ENCODE data around the gene CTNNA2.

DNA sequence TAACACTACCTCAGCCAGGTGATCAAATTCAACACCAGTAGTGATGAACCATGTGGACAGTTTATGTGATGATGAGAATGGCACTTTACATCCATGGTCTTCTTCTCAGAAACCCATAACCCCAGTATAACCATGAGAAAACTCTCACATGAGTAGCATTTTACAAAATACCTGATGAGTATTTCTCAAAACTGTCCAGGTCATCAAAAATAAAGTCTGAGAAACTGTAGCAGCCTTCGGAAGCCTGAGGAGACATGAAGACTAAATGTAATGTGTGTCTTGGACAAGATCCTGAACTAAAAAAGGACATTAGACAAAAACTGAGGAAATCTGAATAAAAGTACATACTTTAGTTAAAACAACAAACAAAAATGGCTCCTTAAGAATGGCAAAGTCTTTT, 108.9 kb downstream of the CTNNA2 start:
- TF ChIP-seq, protein P1, sequence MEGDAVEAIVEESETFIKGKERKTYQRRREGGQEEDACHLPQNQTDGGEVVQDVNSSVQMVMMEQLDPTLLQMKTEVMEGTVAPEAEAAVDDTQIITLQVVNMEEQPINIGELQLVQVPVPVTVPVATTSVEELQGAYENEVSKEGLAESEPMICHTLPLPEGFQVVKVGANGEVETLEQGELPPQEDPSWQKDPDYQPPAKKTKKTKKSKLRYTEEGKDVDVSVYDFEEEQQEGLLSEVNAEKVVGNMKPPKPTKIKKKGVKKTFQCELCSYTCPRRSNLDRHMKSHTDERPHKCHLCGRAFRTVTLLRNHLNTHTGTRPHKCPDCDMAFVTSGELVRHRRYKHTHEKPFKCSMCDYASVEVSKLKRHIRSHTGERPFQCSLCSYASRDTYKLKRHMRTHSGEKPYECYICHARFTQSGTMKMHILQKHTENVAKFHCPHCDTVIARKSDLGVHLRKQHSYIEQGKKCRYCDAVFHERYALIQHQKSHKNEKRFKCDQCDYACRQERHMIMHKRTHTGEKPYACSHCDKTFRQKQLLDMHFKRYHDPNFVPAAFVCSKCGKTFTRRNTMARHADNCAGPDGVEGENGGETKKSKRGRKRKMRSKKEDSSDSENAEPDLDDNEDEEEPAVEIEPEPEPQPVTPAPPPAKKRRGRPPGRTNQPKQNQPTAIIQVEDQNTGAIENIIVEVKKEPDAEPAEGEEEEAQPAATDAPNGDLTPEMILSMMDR (IDR thresholded peaks at IDR 0.05): no peak
- no peak for TF ChIP-seq POLR2A (IDR thresholded peaks at IDR 0.05)

Measured in uterus (tissue), 2 donors.